ENCODE results near the gene MMP13.

DNA sequence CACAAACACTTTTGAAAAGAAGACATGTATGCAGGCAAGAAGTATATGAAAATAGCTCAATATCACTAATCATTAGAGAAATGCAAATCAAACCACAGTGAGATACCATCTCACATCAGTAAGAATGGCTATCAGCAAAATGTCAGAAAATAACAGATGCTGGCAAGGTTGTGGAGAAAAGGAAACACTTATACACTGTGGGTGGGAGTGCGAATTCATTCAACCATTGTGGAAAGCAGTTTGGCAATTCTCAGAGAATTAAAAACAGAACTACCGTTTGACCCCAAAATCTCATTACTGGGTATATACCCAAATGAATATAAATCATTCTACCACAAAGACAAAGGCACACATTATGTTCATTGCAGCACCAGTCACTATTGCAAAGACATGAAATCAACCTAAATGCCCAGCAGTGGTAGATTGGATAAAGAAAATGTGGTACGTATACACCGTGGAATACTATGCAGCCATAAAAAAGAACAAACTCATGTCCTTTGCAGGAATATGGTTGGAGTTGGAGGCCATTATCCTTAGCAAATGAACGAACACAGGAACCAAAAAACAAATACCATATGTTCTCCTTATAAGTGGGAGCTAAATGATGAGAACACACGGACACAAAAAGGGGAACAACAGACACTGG is 18.5 kb downstream of the MMP13 start:
- no peak for TF ChIP-seq EP300 (IDR thresholded peaks at IDR 0.05)
- no peak for TF ChIP-seq CTCF (IDR thresholded peaks at IDR 0.05)
- TF ChIP-seq POLR2A (IDR thresholded peaks at IDR 0.05) = no peak
